ENCODE results near the gene NMRAL1. TPM values are rescaled to one million over a fixed set of nuclear protein-coding genes. Genes with fewer than 3 reads are reported as not detected.

The NMRAL1 gene
- total RNA-seq, 1 experiment from 2014 or later: 40.7 TPM

- DNase-seq (ENCODE audit: low read depth): no peak
These were observed 6.5 kb downstream of the NMRAL1 start for GRCh38 chr16:4467916-4468315.

- DNase-seq (ENCODE audit: low read depth): no peak
These were observed 8.2 kb downstream of the NMRAL1 start for GRCh38 chr16:4465977-4466779.

- no peak for DNase-seq (ENCODE audit: low read depth)
These were observed 10.8 kb downstream of the NMRAL1 start for GRCh38 chr16:4463522-4464163.

GRCh38 chr16:4461250-4462085 lies 13.0 kb downstream of the NMRAL1 start:
- no peak for DNase-seq (ENCODE audit: low read depth)

GRCh38 chr16:4460936-4461249 lies 13.5 kb downstream of the NMRAL1 start:
- DNase-seq (ENCODE audit: low read depth): no peak

- no peak for DNase-seq (ENCODE audit: low read depth)
These were observed 18.5 kb downstream of the NMRAL1 start for GRCh38 chr16:4455951-4456350.

- DNase-seq (ENCODE audit: low read depth): no peak
These were observed 19.3 kb downstream of the NMRAL1 start for GRCh38 chr16:4455081-4455480.

- DNase-seq (ENCODE audit: low read depth): no peak
These were observed 19.8 kb downstream of the NMRAL1 start for GRCh38 chr16:4454623-4455022.

GRCh38 chr16:4452674-4453073 lies 21.8 kb downstream of the NMRAL1 start:
- no peak for DNase-seq (ENCODE audit: low read depth)

GRCh38 chr16:4450931-4451519 lies 23.4 kb downstream of the NMRAL1 start:
- no peak for DNase-seq (ENCODE audit: low read depth)

GRCh38 chr16:4450430-4450829 lies 24.0 kb downstream of the NMRAL1 start:
- DNase-seq (ENCODE audit: low read depth): no peak

GRCh38 chr16:4443986-4444385 lies 30.4 kb downstream of the NMRAL1 start:
- no peak for DNase-seq (ENCODE audit: low read depth)

GRCh38 chr16:4443271-4443670 lies 31.2 kb downstream of the NMRAL1 start:
- DNase-seq (ENCODE audit: low read depth): no peak

- DNase-seq (ENCODE audit: low read depth): no peak
These were observed 32.1 kb downstream of the NMRAL1 start for GRCh38 chr16:4442371-4442770.

- DNase-seq (ENCODE audit: low read depth): no peak
These were observed 37.1 kb downstream of the NMRAL1 start for GRCh38 chr16:4437366-4437765.

GRCh38 chr16:4435337-4436067 lies 38.9 kb downstream of the NMRAL1 start:
- peak; percentile 34 for DNase-seq (ENCODE audit: low read depth)

- no peak for DNase-seq (ENCODE audit: low read depth)
These were observed 40.3 kb downstream of the NMRAL1 start for GRCh38 chr16:4433914-4434787.

GRCh38 chr16:4433228-4433627 lies 41.2 kb downstream of the NMRAL1 start:
- DNase-seq (ENCODE audit: low read depth): no peak

GRCh38 chr16:4431023-4431422 lies 43.4 kb downstream of the NMRAL1 start:
- DNase-seq (ENCODE audit: low read depth): no peak

- DNase-seq (ENCODE audit: low read depth): no peak
These were observed 45.9 kb downstream of the NMRAL1 start for GRCh38 chr16:4428500-4428899.

Measured in LHCN-M2 (cell line).